GM12892 (cell line): Measurements from ENCODE around the gene ATXN7.

Experiments used
- POLR2A ChIP-seq: IDR thresholded peaks from 2 replicates; pipeline ENCODE4 v1.6.1; 2011; ENCODE audit warnings: low read depth, low read length, control low read depth
- POLR2AphosphoS5 ChIP-seq: IDR thresholded peaks from 2 replicates; pipeline ENCODE4 v1.6.1; 2011; ENCODE audit warnings: low read depth, low read length, control low read depth

GRCh38 chr3:63872135-63872924, 8.7 kb downstream of the ATXN7 start:
- TF ChIP-seq POLR2A (no peak), POLR2AphosphoS5 (no peak)
